GM18861 (cell line): ENCODE results near the gene SMTNL2.

Experiments used
- ATAC-seq: cut with Tn5 transposase; IDR thresholded peaks from one replicate; pipeline ENCODE4 v1.9.1; 2021; ENCODE audit not compliant: unreplicated experiment

Gene SMTNL2

DNA sequence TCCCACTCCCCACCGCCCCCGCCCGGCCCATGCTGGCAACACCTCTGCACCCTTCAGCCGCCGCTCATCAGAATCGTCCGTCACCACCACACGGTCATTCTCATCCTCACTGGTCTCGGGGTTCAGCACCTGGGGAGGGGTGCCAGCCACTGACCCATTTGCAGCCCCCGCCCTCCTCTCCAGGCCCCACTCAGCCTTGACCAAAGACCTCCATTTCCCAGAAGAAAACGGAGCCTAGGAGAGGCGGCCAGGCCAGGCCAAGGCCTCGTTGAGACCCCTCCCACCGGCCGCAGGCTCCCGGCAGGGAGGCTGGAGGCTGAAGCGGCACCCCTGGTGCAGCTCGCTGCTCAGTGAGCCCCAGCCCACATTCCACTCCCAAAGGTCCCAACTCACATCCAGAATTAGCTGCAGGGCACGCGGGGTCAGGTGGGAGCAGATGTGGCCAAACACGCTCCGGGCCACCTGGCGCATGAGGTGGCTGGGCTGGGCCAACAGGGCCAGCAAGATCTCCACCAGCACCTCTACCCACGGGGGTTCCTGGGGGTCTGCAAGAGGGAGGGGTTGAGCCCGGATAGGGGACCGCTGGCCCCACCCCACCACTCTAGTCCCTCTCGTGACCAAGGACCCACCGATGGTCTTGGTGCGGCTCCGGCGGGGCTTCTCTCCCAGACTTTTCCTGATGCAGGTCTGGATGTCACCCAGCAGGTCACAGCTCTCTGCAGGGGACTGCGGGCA lies 38.9 kb upstream of the SMTNL2 start:
- no peak for ATAC-seq

DNA sequence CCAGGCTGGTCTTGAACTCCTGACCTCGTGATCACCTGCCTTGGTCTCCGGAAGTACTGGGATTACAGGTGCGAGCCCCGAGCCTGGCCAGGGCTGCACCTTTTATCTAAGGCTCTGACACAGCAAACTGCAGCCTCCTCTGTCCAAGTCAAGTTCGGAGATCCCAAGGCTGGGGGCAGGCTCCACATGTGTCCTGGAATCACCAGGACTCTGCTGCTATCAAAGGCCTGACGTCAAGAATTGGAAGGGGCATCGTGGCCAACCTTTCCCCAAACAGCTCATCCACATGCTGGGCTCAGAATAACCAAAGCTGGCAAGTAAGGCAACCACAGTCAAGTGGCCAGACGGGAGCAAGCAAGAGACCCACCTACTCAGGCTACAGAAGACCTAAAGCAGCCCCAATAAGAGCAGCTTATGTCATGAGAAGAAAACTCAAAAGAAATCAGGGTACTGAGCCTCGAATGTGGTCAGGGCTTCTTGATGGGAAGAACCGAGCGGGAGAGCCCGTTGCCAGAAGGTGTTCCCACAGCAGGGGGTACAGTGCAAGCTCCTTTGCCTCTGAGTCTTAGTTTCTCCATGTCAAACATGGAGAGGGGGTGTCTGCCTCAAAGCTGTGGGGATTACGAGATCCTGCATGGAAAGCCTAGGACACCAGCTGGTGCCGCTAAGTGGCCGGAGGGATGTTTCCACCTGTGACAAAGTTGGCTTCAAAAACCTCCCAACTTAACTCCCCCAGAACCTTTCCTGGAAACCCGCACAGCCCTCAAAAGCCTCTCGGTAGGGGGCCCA lies 37.0 kb upstream of the SMTNL2 start:
- ATAC-seq = no peak

DNA sequence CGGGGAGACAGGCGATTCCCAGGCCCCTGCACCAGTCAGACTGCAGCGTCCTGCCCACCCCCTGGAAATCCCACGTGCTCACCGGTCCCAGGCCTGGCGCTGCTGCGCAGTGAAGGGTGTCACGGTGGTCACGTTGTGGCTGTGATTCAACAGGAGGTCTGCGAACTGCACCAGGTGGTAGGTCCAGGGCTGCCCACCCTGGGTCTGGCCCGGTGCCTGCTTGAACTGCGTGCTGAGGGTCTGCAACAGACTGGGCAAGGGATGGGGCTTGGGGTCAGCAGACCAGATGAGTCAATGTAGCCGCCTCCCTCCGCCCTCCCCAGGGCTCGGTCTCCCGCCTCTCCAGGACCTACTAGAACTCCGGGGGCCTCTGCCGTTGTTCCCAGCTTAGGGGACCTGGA lies 36.3 kb upstream of the SMTNL2 start:
- ATAC-seq = no peak

DNA sequence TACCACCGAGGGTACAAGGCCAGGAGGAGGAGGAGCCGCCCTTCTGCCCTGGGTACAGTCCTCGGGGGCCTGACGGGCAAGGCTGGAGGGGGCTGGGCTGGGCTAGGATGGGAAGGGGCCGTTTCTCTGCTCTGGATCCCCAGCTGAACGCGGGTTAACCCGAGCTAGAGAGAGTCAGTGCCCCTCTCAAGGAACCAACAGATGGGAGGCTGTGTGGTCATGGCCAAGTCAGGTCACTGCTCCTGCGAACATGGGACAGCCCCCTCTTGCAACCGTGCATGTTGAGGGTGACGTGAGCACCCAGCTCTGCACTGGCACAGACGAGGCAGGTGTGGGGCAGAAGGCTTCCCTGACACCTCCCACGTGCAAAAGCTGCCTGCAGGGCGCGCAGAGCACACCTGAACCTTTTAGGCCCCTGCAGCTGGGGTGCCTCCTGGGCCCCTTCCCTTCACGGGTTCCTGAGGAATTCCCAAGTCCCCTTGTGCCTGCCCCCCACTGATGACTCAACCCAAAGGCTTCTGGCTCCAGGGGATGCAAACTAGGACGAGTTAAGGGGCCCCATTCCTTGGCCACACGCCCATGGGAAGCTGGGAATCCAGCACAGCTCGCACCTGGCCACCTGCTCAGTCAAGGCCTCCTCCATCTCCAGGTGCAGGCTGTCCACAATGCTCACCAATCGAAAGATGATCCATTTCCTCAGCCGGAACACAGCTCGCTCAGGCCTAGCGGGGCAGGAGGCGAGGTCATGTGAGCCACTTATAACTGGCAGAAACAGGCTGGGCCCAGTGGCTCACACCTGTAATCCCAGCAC lies 35.4 kb upstream of the SMTNL2 start:
- no peak for ATAC-seq

DNA sequence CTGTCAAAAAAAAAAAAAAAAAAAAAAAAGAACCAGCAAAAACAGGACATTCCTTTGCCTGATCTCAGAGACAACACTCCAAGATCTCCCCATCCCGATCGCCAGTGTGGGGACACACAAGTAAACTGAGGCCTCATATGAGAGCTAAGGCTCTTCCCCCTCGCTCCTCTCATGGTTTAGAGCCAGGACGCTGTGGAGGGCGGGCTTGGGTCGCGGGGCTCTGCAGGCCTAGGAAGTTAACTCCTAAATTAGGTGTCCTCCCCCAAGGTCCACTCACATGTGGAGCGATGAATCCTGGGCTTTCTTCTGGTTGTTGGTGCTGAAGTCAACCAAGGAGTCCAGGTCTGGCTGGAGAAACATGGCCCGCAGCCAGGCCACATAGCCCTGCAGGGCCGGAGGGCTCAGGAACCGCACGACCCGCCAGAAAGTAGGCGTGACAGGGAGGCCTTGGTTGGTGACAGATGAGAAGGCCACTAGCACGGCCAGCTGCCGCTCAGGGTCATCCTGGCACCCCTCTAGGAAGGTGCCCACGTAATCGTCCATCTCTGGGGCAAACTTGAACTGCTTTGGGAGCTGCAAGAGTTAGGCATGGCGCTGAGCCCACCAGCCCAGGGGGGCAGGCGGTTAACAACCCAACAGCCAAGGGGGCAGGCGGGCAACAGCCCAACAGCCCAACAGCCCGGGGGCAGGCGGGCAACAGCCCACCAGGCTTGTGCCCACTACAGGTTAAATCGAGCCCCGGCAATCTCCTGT lies 34.4 kb upstream of the SMTNL2 start:
- ATAC-seq = no peak

DNA sequence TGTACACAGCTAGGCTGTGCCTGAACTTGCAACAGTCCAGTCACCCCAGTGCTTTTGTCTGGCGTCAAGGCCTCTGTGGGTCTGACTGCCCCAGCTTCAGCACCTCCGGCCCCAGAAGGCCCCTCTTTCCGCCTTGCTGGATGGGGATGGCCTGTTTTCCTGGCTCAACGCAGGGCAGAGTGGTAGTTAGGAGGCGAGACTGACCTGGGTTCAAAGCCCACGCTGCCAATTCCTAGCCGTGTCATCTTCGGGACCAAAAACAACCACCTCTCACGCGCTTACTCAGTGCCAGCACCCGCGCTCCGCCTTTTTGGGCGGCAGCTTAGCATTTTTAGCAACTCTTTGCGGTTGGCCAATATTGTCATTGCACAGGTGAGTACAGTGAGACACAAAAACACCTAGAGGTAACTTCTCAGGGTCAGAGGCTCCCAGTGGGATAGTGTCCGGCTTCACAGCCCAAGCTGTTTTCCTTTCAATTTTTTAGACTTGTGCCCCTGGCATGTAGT lies 33.7 kb upstream of the SMTNL2 start:
- ATAC-seq = no peak

DNA sequence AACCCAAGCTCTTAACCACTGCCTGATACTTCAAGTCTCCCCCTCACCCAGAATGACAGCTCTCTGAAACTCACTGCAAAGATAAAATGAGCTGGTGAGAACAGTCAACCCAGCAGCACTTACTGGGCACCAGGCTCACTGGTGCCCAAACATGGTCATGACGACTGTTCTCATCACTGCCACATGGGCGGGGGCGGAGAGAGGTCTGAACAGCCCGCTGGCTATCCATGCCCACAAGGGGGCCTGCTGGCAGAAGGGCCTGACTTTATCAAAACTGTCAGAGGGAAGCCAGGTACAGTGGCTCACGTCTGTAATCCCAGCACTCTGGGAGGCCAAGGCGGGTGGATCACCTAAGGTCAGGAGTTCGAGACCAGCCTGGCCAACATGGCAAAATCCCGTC lies 33.2 kb upstream of the SMTNL2 start:
- ATAC-seq = no peak

DNA sequence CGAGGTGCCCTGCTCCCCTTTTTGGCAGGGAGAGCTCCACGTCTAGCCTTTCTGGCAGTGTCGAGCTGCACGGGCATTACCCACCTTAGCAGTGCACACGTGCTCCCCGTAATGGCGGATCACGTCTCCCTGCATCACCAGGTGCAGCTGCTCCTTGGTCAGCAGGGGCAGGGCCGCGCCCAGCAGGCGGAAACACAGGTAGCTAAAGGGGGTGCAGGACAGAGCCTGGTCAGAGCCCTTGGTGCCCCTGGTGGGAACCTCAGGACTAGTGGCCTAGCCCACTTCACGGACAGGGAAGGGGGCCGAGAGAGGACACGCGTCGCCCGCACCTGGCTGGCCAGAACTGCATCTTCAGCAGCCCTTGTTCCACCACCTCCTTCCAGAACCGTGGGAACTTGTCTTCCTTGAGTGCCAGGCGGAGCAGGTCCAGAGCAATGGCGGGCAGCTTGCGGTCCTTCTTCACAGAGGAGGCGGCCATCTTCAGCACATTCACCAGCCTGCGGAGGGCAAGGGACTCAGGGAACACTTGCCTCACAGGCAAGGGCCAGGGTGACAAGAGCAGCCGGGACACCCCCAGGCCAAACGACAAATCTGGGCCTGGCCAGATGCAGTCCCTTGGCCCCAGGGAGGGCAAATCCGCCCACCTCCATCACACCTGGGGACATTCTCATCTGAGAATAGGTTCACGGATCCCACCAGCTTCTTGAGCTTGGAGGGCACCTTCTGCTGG lies 32.4 kb upstream of the SMTNL2 start:
- ATAC-seq = no peak

DNA sequence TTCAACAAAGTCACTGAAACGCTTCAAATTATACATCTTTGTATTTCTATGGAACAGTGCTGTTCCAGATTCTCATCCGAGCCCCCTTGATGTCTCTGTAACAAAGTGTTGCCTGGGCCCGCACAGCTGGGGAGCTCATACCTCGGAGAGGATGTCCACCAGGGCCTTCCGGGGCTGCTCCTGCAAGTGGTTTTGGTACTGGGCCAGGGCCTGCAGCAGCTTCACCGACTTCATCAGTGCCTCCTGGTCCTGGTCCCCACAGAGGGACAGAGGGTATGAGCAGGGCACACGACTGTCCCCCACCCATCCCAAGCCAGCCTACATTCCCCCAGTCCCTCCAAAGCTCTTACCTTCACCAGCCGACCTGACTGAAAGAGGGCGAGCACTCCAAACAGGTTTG lies 30.7 kb upstream of the SMTNL2 start:
- no peak for ATAC-seq

DNA sequence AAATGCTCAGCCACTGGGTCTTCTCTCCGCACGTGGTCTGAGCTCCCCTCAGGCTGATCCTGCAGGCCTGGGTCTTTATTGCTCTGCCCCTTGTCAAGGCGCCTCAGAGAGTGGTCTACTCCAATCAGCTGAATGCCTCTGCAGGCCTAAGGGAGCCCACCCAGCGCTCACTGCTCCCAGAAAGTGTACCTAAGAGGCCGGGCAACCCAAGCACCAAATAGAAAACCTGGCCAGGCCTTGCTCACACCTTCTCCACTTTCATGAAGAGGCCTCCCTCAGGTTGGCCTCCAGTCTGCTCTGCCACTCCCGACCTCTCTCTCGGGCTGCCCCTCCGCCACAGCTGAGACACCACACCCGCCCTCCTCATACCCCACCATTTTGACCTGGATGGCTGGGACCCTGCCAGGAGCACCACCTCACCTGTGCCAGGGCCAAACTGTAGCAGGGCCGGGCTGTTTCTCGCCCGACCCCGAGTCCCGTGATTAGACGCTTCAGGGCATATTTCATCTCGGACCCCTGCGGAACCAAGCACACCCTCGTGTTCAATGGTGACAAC lies 29.8 kb upstream of the SMTNL2 start:
- ATAC-seq = no peak

DNA sequence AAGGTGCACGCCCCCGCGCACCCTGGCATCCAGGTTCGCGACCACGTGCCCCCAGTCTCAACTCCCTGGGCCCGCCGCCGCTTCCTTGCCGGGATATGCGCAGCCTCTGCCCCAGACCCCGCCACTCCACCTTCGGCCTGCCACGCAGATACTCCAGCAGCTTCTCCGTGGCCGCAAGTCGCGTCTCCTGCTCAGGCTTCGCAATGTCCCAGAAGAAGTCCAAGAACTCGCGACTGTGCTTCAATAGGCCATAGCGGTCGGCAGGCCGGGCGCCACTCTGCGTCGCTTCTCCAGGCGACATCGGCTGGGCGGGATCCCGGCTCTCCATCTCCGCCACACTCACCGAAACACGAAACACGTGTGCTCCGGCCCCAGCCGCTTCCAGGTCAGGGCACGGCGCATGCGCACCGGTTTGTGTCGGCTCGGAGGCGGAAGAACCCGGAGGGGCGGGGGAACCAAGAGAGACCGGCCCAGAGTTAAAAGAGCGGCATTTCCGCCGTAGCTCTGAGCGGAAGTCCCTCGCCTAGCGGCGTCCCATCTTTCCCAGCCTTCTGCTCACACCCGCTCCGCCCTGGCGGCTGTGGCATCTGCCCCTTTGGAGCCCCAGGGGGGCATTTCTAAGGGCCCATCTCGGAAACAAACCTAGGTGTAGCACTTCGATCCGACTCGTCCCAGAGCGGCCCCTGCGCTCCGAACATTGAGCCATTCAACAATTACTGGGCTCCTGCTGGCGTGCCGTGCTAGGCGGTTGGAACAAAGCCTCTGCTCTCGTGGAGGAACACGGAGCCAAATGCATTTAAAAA lies 29.1 kb upstream of the SMTNL2 start, which contains the start of gene MYBBP1A:
MYBBP1A (minus strand) TSS at position 388 of the 803 bp plus-strand sequence; CDS start at position 328, 60 bp downstream.
- ATAC-seq = peak; percentile 74

DNA sequence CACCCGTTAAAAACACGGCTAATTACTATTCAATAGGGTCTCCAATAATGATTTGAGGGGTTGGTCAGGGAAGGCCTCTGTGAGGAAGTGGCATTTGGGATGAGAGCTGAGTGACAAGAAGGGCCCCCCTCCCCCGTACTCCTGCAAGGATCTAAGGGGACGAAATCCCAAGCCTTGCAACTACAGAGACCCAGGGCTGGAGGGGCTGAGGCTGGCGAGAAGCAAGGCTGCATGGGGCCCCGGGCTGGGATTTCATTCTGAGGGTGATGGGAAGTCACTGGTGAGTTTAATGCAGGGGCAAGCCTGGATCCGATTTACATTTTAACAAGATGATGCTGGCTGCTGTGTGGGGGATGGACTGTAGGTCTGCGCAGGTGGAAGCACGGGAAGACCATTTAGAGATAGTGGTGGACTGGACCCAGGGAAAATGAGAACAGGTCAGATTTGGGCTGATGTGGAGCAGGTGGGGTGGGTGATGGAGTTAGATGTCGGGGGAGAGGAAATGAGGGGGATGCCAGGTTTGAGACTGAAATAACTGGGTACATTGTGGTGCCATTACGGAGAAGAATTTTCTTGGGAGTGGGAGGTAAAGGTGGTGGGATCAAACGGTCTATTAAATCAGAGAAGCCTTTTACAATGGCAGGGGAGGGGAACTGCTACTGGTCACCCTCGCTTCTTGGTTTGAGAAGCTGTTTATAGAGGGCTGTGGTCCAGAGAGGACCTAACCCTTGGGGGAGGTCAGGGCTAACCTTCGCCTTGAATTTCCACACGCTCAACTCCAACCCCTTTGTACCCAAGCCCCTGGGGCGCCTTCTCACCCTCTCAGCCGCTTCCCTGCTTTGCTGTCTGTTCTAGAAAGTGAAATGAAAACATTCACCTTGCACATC lies 28.2 kb upstream of the SMTNL2 start:
- ATAC-seq = no peak

DNA sequence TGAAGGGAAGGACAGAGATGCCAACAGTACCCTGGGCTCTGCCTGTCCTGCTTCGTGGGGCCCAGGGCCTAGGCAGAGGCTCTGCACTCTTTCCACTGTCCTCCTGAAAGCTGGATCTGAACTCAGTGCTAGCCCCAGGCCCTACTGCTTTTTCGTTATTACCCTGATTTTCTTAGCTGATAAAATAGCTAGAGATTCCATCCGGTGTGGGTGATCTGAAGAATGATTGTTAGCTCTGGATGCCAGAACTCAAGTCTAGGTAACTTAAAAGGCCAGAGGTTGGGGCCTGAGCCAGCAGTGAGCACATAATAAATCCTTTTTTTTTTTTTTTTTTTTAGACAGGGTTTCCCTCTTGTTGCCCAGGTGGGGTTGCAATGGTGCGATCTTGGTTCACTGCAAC lies 27.3 kb upstream of the SMTNL2 start:
- ATAC-seq = no peak

DNA sequence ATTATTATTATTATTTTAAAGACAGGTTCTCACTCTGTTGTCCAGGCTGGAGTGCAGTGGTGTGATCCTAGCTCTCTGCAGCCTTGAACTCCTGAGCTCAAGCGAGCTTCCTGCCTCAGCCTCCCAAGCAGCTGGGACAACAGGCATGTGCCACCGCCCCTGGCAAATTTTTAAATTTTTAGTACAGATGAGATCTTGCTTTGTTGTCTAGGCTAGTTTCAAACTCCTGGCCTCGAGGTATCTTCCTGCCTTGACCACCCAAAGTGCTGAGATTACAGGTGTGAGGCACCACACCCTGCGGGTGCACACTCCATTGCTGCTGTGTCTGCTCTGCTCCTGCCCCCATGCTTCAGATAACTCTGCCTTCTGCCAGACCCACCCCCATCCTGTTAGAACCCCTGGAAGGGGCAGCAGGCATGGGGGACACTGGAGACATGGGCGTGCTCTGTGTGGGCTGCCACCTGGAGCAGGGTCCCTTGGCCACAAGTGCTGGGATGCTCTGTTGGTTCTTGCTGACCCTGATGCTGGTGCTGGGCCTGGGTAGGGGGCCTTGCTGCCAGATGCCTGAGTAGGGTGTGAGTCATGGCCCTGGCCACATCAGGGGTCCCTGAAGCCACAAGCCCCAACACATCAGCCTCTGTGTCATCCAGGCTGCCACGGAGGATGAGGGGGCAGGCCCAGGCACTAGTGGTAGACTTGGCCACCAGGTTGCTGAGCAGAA lies 26.5 kb upstream of the SMTNL2 start:
- ATAC-seq = no peak

DNA sequence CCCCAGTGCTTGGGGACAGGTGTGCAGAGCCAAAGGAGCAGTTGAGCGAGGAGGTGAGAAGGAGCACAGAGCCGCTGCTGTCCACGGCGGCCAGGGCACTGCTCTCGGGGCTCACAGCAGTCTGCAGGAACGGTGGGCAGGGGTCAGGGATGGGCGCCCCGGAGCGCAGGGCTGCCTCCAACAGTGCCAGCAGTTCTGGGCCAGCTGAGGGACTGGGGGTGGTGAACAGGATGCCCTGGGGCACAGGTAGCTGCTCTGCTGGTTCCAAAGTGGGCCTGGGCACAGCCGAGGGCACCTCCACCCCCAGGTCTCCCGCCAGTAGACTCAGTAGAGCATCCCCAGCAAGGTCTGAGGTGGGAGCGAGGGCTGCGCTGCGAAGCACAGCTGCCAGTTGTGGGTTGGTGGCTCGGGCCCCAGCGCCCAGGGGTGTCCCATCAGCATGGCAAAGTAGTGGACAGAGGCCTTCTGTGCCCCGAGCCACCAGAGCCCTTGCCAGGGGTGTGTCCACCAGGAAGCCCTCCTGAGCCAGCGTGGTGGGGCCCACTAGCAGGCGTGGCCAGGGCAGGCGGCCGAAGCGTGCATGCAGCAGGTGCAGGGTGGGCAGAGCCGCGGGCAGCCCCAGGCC lies 25.9 kb upstream of the SMTNL2 start:
- ATAC-seq = no peak

DNA sequence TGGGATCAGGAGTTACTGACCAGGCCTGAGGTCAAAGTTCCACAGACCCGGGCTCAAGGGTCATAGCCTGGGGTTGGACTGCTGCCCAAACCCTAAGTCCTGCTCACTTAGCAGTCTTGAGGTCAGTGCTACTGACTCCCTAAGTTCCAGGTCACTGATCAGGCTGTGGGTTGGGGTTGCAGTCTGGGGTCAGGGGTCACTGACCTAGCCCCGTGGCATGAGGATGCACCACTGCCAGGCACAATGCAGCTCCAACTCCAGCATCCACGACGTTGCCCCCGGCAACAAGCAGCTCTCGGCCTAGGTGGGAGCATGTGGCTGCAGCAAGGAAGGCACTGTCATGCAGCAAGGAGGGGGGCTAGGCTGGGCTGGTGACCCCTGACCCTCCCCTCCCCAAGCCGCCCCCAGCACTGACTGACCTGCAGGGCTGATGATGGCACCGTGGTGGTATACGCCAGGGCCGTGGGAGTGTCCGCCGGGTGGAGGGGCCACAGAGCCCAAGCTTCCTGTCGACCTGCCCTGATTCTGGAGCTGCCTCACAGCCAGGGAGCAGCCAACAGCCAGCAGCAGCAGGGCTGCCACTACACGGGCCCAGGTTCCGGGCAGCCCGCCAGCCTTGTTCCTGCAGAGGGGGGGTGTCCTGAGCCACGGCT lies 25.1 kb upstream of the SMTNL2 start:
- no peak for ATAC-seq
